HepG2 (cell line): ENCODE data around the gene INTS7. TPM values are rescaled to one million over a fixed set of nuclear protein-coding genes. Genes with fewer than 3 reads are reported as not detected.

Experiments
- BCL3 ChIP-seq: sonication (generic); formaldehyde crosslinking; IDR thresholded peaks from 2 replicates; pipeline ENCODE4 v1.5.1; 2020; ENCODE audit warnings: mild to moderate bottlenecking, missing genetic modification reagents, moderate library complexity
- CAMTA2 ChIP-seq: sonication (generic); formaldehyde crosslinking; IDR thresholded peaks from 2 replicates; pipeline ENCODE4 v1.4.0; 2020; ENCODE audit warnings: mild to moderate bottlenecking, missing genetic modification reagents, borderline replicate concordance
- CHD4 ChIP-seq: fragments of 200-600 bp; sonication (generic); IDR thresholded peaks from 2 replicates; pipeline ENCODE4 v1.7.0; 2017; ENCODE audit warnings: mild to moderate bottlenecking, low read length, borderline replicate concordance
- DNMT1 ChIP-seq: sonication (generic); formaldehyde crosslinking; IDR thresholded peaks from 2 replicates; pipeline ENCODE4 v1.5.1; 2020; ENCODE audit warnings: mild to moderate bottlenecking, missing genetic modification reagents
- GABPB1 ChIP-seq: IDR thresholded peaks from 2 replicates; pipeline ENCODE4 v1.6.1; 2016; ENCODE audit warnings: mild to moderate bottlenecking, missing genetic modification reagents, moderate library complexity, missing compliant biosample characterization
- GATAD2A ChIP-seq: IDR thresholded peaks from 2 replicates; pipeline ENCODE4 v1.6.1; 2016
- GRHL1 ChIP-seq: sonication (generic); formaldehyde crosslinking; conservative IDR thresholded peaks from 2 replicates; pipeline ENCODE4 v1.8.0; 2022; ENCODE audit warnings: missing genetic modification reagents
- KLF6 ChIP-seq: IDR thresholded peaks from 2 replicates; pipeline ENCODE4 v1.8.0; 2016; ENCODE audit warnings: missing biosample characterization, missing genetic modification reagents
- MED8 ChIP-seq: sonication (generic); formaldehyde crosslinking; IDR thresholded peaks from 2 replicates; pipeline ENCODE4 v1.8.1; 2023; ENCODE audit warnings: mild to moderate bottlenecking, missing genetic modification reagents; ENCODE audit not compliant: insufficient replicate concordance
- MEIS2 ChIP-seq: sonication (generic); formaldehyde crosslinking; IDR thresholded peaks from 2 replicates; pipeline ENCODE4 v1.9.0; 2021; ENCODE audit warnings: mild to moderate bottlenecking, missing genetic modification reagents
- MXI1 ChIP-seq: IDR thresholded peaks from 3 replicates; pipeline ENCODE4 v1.6.1; 2012; ENCODE audit warnings: low read depth, low read length, inconsistent platforms, borderline replicate concordance
- NFYB ChIP-seq: sonication (generic); formaldehyde crosslinking; IDR thresholded peaks from 2 replicates; pipeline ENCODE4 v1.4.0; 2020; ENCODE audit warnings: missing genetic modification reagents
- POLR2A ChIP-seq, 2 experiments: IDR thresholded peaks; 2 replicates each; pipeline ENCODE4 v1.6.1; 2011; ENCODE audit warnings: low read depth in 2 of 2, low read length in 2 of 2, mild to moderate bottlenecking in 1 of 2, moderate library complexity in 1 of 2; ENCODE audit not compliant: insufficient read depth in 1 of 2
- PRPF4 ChIP-seq: fragments of 200-400 bp; formaldehyde crosslinking; IDR thresholded peaks from 2 replicates; pipeline ENCODE4 v1.6.1; 2016; ENCODE audit warnings: low read length, low read depth; ENCODE audit not compliant: poor library complexity, severe bottlenecking
- RBFOX2 ChIP-seq: fragments of 200-400 bp; formaldehyde crosslinking; IDR thresholded peaks from 2 replicates; pipeline ENCODE4 v1.6.1; 2017; ENCODE audit warnings: low read depth, mild to moderate bottlenecking, low read length
- SALL1 ChIP-seq: sonication (generic); formaldehyde crosslinking; IDR thresholded peaks from 2 replicates; pipeline ENCODE4 v1.8.0; 2022; ENCODE audit warnings: mild to moderate bottlenecking, missing genetic modification reagents
- SRSF1 ChIP-seq: fragments of 200-400 bp; formaldehyde crosslinking; optimal IDR thresholded peaks from 2 replicates; pipeline ENCODE3; 2017; ENCODE audit warnings: mild to moderate bottlenecking, low read depth, low read length, moderate library complexity
- TOE1 ChIP-seq: sonication (generic); formaldehyde crosslinking; IDR thresholded peaks from 2 replicates; pipeline ENCODE4 v1.4.0; 2020; ENCODE audit warnings: mild to moderate bottlenecking, missing genetic modification reagents
- ZFP36L2 ChIP-seq: sonication (generic); formaldehyde crosslinking; IDR thresholded peaks from 2 replicates; pipeline ENCODE4 v1.4.0; 2020; ENCODE audit warnings: missing genetic modification reagents
- ZNF12 ChIP-seq: sonication (generic); formaldehyde crosslinking; IDR thresholded peaks from 2 replicates; pipeline ENCODE4 v1.5.0; 2020; ENCODE audit warnings: missing genetic modification reagents
- ZNF317 ChIP-seq: sonication (generic); formaldehyde crosslinking; IDR thresholded peaks from 2 replicates; pipeline ENCODE4 v1.5.0; 2020; ENCODE audit warnings: mild to moderate bottlenecking, missing genetic modification reagents
- ZNF33A ChIP-seq: sonication (generic); formaldehyde crosslinking; IDR thresholded peaks from 2 replicates; pipeline ENCODE4 v1.5.1; 2020; ENCODE audit warnings: missing genetic modification reagents, mild to moderate bottlenecking, moderate library complexity, borderline replicate concordance
- ZNF512B ChIP-seq: sonication (generic); formaldehyde crosslinking; IDR thresholded peaks from 2 replicates; pipeline ENCODE4 v1.5.1; 2020; ENCODE audit warnings: missing genetic modification reagents, mild to moderate bottlenecking, borderline replicate concordance
- polyA plus RNA-seq, 8 experiments: library from polyadenylated mRNA; depleted of rRNA in 3 of 8; stranded (reverse) in 7 of 8; unstranded in 1 of 8; fragments of >200 nt; fragmentation: Illumina TruSeq in 4 of 8; extraction: Trizol in 4 of 8; gene quantifications; 2 replicates each; pipeline versions ENCODE4 v1.2.1 to v1.2.3, GENCODE V29; 2011 to 2016; ENCODE audit warnings: low read depth in 4 of 8, missing spikeins in 1 of 8, mixed read lengths in 1 of 8; ENCODE audit not compliant: insufficient read depth in 1 of 8
- total RNA-seq, 5 experiments: library from RNA; depleted of rRNA; stranded (reverse); fragments of >200 nt; fragmentation: Illumina TruSeq; extraction: Trizol; gene quantifications; 2 replicates each; pipeline ENCODE4 v1.2.3, GENCODE V29; 2016; ENCODE audit warnings: low read depth in 1 of 5
- TF ChIP-seq, protein P1 (sequence below): sonication (generic); formaldehyde crosslinking; IDR thresholded peaks from 2 replicates; pipeline ENCODE4 v1.5.1; 2020; ENCODE audit warnings: mild to moderate bottlenecking, missing genetic modification reagents, borderline replicate concordance

Gene INTS7
- total and polyA plus RNA-seq, 2 of the 13 experiments (the other 11 are each of a cell fraction or from before 2014, with no cell fraction given) = 18.3 to 22.4 TPM

DNA sequence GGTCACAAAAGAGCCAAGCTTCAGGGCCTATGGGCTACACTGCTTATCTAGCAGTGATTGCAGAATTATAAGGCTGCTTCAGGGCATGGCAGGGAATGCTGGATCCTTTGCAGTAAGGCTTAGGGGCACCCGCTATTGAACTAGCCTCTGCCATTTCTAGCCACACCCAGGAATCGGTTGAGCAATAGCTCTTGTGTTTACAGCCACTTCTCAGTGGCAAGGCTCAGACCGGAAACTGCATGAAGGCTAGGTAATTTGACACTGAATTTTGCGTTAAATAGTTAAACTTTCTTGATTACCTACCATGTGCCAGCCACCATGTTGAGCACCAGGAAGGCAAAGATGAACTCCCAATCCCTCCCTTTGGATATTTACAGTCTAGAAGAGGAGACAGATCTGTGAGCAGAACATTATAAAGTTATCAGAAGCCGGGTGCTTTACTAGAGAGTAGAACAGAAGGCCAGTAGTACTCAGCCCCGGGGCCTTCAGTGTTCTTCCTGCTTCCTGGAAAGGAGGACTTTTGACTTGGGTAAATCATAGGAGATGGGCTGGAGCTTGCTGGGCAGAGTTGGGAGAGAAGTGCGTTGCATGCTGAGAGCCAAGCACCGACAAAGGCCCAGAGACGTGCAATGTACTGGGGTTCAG, 106.2 kb downstream of the INTS7 start (continued):
- TF ChIP-seq GRHL1 (CRISPR knock-in tag) (no peak), CHD4 (no peak), SALL1 (CRISPR knock-in tag) (peak; percentile 86), MEIS2 (CRISPR knock-in tag) (no peak), MED8 (no peak), GATAD2A (peak; percentile 95), CAMTA2 (CRISPR knock-in tag) (no peak), KLF6 (CRISPR knock-in tag) (peak; percentile 65; the same call in 1 of the 2 replicates), SRSF1 (no peak), ZNF317 (CRISPR knock-in tag) (no peak), RBFOX2 (no peak), BCL3 (CRISPR knock-in tag) (no peak), ZNF512B (CRISPR knock-in tag) (no peak), ZFP36L2 (CRISPR knock-in tag) (no peak), NFYB (CRISPR knock-in tag) (no peak), POLR2A (IDR thresholded peaks at IDR 0.05; ENCODE audit: insufficient read depth in 1 of 2, low read depth in 2 of 2, low read length in 2 of 2) (0 out of 4 replicates have a peak, but pooled peaks of 1 of the 2 experiments have one; percentile 29), MXI1 (no peak), PRPF4 (no peak), DNMT1 (CRISPR knock-in tag) (no peak), ZNF33A (CRISPR knock-in tag) (no peak), TOE1 (CRISPR knock-in tag) (no peak), GABPB1 (CRISPR knock-in tag) (peak; percentile 78), ZNF12 (CRISPR knock-in tag) (peak; percentile 51; the same call in 1 of the 2 replicates)
- TF ChIP-seq, protein P1, sequence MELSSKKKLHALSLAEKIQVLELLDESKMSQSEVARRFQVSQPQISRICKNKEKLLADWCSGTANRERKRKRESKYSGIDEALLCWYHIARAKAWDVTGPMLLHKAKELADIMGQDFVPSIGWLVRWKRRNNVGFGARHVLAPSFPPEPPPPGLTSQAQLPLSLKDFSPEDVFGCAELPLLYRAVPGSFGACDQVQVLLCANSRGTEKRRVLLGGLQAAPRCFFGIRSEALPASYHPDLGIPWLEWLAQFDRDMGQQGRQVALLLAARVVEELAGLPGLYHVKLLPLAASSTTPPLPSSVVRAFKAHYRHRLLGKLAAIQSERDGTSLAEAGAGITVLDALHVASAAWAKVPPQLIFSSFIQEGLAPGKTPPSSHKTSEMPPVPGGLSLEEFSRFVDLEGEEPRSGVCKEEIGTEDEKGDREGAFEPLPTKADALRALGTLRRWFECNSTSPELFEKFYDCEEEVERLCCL = no peak
